ENCODE results near the gene ERC2.
A peak's percentile ranks its signal among the peaks of the same experiment; 100 is the strongest.

The ERC2 gene

DNA sequence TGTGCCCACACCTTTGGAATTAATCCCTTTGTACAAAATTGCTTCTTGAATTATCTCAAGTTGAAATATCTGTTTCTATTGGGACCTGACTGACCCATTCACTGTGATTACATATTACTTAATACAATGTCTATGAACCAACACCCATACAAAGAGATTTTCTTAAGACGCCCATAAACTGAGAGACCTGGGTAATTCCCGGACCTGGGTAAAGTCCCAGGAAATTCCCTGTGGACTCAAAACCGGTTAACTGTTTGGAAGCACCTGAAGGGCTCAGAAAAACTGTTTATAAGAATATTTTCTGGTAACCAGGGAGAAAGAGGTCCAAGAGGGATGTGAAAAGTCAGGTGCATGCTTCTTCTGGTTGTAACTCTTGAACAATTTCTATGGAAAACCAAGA, 667.2 kb downstream of the ERC2 start:
- TF ChIP-seq GLIS3 (CRISPR knock-in tag; IDR thresholded peaks at IDR 0.05): no peak
- no peak for TF ChIP-seq ARNTL (CRISPR knock-in tag; IDR thresholded peaks at IDR 0.05; ENCODE audit: borderline replicate concordance, low read depth)
- TF ChIP-seq ZFP3 (CRISPR knock-in tag; IDR thresholded peaks at IDR 0.05): no peak
- no peak for TF ChIP-seq OSR1 (CRISPR knock-in tag; IDR thresholded peaks at IDR 0.05)
- TF ChIP-seq ZNF565 (CRISPR knock-in tag; conservative IDR thresholded peaks at IDR 0.05; ENCODE audit: low read depth): no peak
- TF ChIP-seq TOX (CRISPR knock-in tag; IDR thresholded peaks at IDR 0.05; ENCODE audit: borderline replicate concordance): no peak
- TF ChIP-seq, protein P1, sequence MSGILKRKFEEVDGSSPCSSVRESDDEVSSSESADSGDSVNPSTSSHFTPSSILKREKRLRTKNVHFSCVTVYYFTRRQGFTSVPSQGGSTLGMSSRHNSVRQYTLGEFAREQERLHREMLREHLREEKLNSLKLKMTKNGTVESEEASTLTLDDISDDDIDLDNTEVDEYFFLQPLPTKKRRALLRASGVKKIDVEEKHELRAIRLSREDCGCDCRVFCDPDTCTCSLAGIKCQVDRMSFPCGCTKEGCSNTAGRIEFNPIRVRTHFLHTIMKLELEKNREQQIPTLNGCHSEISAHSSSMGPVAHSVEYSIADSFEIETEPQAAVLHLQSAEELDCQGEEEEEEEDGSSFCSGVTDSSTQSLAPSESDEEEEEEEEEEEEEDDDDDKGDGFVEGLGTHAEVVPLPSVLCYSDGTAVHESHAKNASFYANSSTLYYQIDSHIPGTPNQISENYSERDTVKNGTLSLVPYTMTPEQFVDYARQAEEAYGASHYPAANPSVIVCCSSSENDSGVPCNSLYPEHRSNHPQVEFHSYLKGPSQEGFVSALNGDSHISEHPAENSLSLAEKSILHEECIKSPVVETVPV (CRISPR knock-in tag; IDR thresholded peaks at IDR 0.05): no peak
- TF ChIP-seq TCF4 (CRISPR knock-in tag; IDR thresholded peaks at IDR 0.05; ENCODE audit: borderline replicate concordance): no peak
- TF ChIP-seq ZFP30 (CRISPR knock-in tag; IDR thresholded peaks at IDR 0.05): no peak
- no peak for TF ChIP-seq ESRRG (CRISPR knock-in tag; IDR thresholded peaks at IDR 0.05)
- TF ChIP-seq, protein P2, sequence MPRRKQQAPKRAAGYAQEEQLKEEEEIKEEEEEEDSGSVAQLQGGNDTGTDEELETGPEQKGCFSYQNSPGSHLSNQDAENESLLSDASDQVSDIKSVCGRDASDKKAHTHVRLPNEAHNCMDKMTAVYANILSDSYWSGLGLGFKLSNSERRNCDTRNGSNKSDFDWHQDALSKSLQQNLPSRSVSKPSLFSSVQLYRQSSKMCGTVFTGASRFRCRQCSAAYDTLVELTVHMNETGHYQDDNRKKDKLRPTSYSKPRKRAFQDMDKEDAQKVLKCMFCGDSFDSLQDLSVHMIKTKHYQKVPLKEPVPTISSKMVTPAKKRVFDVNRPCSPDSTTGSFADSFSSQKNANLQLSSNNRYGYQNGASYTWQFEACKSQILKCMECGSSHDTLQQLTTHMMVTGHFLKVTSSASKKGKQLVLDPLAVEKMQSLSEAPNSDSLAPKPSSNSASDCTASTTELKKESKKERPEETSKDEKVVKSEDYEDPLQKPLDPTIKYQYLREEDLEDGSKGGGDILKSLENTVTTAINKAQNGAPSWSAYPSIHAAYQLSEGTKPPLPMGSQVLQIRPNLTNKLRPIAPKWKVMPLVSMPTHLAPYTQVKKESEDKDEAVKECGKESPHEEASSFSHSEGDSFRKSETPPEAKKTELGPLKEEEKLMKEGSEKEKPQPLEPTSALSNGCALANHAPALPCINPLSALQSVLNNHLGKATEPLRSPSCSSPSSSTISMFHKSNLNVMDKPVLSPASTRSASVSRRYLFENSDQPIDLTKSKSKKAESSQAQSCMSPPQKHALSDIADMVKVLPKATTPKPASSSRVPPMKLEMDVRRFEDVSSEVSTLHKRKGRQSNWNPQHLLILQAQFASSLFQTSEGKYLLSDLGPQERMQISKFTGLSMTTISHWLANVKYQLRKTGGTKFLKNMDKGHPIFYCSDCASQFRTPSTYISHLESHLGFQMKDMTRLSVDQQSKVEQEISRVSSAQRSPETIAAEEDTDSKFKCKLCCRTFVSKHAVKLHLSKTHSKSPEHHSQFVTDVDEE (CRISPR knock-in tag; IDR thresholded peaks at IDR 0.05): no peak
- TF ChIP-seq PPARA (CRISPR knock-in tag; IDR thresholded peaks at IDR 0.05; ENCODE audit: borderline replicate concordance): no peak
- TF ChIP-seq ZC3H10 (CRISPR knock-in tag; IDR thresholded peaks at IDR 0.05): no peak
- no peak for ATAC-seq

DNA sequence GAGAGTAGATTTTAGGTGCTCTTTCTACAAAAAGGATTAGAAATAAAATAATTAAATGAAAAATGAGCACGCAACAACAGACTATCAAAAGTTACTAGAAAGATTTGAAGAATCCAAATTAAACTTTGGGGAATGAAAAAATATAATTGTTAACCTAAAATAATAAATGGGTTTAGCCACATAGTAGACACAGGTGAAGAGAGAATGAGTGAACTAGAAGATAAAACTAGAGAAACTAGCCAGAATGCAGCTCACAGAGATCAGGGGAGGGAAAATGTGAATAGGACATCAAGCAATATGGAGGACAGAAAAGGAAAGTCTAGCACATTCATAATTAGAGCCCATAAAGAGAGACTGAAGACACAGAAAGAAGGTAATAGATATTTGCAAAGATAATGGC, 670.5 kb downstream of the ERC2 start:
- TF ChIP-seq ZFP30 (CRISPR knock-in tag; IDR thresholded peaks at IDR 0.05) (peak; percentile 90), OSR1 (CRISPR knock-in tag; IDR thresholded peaks at IDR 0.05) (no peak), CSDC2 (CRISPR knock-in tag; IDR thresholded peaks at IDR 0.05) (no peak), ARNTL (CRISPR knock-in tag; IDR thresholded peaks at IDR 0.05; ENCODE audit: borderline replicate concordance, low read depth) (no peak), ZNF565 (CRISPR knock-in tag; conservative IDR thresholded peaks at IDR 0.05; ENCODE audit: low read depth) (no peak), GLIS3 (CRISPR knock-in tag; IDR thresholded peaks at IDR 0.05) (no peak)
- TF ChIP-seq, protein P1 (CRISPR knock-in tag; IDR thresholded peaks at IDR 0.05): no peak
- no peak for ATAC-seq

DNA sequence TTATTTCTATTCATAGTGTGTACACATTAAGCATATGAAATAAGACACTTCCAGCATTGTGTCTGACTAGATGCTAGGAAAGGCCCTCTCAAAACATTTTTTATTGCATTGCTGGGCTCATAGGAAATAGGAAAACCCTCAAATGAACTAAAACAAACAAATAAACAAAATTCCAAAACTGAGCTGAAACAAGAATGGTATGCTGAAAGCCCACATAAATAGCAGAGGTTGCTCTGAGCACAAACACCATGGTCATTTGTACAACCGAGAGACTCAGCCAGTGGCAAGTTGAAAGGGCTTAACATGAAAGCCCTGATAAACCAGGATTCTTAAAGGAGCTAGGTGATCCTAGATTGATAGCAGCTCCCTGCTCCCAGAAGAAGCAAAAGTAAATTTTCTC, 671.2 kb downstream of the ERC2 start:
- no peak for ATAC-seq
- no peak for TF ChIP-seq ISL1 (CRISPR knock-in tag; IDR thresholded peaks at IDR 0.05)
- TF ChIP-seq TCF4 (CRISPR knock-in tag; IDR thresholded peaks at IDR 0.05; ENCODE audit: borderline replicate concordance): no peak
- TF ChIP-seq PPARA (CRISPR knock-in tag; IDR thresholded peaks at IDR 0.05; ENCODE audit: borderline replicate concordance): no peak
- no peak for TF ChIP-seq ZNF565 (CRISPR knock-in tag; conservative IDR thresholded peaks at IDR 0.05; ENCODE audit: low read depth)
- no peak for TF ChIP-seq ZFP30 (CRISPR knock-in tag; IDR thresholded peaks at IDR 0.05)
- no peak for TF ChIP-seq TOX (CRISPR knock-in tag; IDR thresholded peaks at IDR 0.05; ENCODE audit: borderline replicate concordance)
- TF ChIP-seq, protein P3, sequence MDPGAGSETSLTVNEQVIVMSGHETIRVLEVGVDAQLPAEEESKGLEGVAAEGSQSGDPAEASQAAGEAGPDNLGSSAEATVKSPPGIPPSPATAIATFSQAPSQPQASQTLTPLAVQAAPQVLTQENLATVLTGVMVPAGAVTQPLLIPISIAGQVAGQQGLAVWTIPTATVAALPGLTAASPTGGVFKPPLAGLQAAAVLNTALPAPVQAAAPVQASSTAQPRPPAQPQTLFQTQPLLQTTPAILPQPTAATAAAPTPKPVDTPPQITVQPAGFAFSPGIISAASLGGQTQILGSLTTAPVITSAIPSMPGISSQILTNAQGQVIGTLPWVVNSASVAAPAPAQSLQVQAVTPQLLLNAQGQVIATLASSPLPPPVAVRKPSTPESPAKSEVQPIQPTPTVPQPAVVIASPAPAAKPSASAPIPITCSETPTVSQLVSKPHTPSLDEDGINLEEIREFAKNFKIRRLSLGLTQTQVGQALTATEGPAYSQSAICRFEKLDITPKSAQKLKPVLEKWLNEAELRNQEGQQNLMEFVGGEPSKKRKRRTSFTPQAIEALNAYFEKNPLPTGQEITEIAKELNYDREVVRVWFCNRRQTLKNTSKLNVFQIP (CRISPR knock-in tag; IDR thresholded peaks at IDR 0.05; ENCODE audit: borderline replicate concordance, low read depth): no peak
- TF ChIP-seq, protein P4, sequence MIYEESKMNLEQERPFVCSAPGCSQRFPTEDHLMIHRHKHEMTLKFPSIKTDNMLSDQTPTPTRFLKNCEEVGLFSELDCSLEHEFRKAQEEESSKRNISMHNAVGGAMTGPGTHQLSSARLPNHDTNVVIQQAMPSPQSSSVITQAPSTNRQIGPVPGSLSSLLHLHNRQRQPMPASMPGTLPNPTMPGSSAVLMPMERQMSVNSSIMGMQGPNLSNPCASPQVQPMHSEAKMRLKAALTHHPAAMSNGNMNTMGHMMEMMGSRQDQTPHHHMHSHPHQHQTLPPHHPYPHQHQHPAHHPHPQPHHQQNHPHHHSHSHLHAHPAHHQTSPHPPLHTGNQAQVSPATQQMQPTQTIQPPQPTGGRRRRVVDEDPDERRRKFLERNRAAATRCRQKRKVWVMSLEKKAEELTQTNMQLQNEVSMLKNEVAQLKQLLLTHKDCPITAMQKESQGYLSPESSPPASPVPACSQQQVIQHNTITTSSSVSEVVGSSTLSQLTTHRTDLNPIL (CRISPR knock-in tag; IDR thresholded peaks at IDR 0.05; ENCODE audit: low read depth): no peak
- TF ChIP-seq, protein P2 (CRISPR knock-in tag; IDR thresholded peaks at IDR 0.05): no peak

Measured in SK-N-SH treated with all-trans-retinoic acid at 6 μM for 48 hours (cell line).